ENCODE data around the gene KRTAP10-5.
A peak's percentile ranks its signal among the peaks of the same experiment; 100 is the strongest.
"Not testable (repeated sequence)": the region's sequence is repeated elsewhere in the genome, so short reads cannot be mapped to it uniquely, and the experiment has no call there.

Gene KRTAP10-5

DNA sequence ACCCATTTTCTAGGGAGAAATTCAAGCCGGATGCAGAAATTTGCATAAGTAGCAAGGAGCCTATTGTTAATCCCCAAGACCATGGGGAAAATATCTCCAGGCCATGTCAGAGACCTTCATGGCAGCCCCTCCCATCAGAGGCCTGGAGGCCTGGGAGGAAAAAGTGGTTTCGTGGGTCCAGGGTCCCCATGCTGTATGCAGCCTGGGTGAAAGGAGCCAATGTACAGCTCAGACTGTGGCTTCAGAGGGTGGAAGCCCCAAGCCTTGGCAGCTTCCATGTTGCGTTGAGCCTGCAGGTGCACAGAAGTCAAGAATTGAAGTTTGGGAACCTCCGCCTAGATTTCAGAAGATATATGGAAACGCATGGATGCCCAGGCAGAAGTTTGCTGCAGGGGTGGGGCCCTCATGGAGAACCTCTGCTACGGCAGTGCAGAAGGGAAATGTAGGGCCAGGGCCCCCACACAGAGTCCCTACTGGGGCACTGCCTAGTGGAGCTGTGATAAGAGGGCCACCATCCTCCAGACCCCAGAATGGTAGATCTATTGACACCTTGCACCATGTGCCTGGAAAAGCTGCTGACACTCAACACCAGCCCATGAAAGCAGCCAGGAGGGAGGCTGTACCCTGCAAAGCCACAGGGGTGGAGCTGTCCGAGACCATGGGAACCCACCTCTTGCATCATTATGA is 29.9 kb upstream of the KRTAP10-5 start:
- DNase-seq, result not testable (repeated sequence)

GRCh38 chr21:44609193-44609592 is 28.8 kb upstream of the KRTAP10-5 start:
- no peak for DNase-seq

DNA sequence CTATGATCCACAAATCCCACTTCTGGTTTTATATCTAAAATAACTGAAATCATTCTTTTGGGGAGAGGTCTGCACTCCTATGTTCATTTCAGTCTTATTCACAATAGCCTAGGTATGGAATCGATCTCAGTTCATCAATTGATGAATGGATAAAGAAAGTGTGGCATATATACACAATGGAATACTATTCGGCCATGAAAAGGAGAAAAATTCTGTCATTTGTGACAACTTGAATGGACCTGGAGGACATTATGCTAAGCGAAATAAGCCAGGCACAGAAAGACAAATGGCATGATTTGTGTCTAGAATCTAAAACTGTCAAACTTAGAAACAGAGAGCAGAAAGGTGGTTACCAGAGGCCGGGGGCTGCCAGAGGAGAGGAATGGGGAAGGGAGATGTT is 26.1 kb upstream of the KRTAP10-5 start:
- no peak for DNase-seq

GRCh38 chr21:44603911-44604310 is 23.5 kb upstream of the KRTAP10-5 start:
- DNase-seq, result no peak

- DNase-seq, result no peak
Observed at GRCh38 chr21:44603109-44603875, 22.9 kb upstream of the KRTAP10-5 start.

- DNase-seq, result no peak
Observed at GRCh38 chr21:44602463-44602850, 22.1 kb upstream of the KRTAP10-5 start.

DNA sequence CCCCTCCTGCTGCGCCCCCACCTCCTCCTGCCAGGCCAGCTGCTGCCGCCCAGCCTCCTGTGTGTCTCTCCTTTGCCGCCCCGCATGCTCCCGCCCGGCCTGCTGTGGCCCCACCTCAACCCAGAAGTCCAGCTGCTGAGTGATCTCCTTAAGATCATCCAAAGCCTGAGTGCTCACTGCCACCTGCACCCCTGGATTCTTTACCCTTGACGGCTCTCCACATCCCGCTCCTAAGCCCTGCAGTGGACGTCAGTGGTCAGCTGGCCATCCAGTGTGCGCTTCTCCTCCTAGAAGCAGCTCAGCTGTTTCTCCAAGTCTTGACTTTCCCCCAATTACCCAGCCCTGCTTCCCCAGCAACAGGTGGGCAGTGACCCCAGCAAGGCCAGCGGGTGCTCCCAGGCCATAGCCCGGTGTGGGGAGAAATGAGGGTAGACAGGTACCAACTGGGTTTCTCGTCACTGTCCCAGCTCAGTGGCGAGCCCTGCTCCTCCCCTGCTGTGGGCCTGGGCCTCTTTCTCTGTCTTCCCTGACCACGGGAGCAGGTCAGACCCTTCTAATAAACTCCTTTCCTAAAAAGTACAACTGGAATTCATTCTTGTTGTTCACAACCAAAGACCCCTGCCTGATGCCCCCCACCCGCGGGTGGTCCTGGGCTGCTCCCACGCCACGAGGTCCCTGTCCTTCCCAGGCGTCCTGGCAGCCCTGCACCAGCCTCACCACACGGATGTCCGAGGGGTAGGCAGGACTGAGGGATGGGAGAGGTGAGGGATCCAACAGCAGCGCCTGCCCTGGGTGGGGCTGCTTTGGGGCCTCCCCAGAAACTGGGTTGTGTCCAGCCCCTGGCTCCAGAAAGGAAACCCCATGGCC is 21.4 kb upstream of the KRTAP10-5 start:
- DNase-seq, result no peak

DNA sequence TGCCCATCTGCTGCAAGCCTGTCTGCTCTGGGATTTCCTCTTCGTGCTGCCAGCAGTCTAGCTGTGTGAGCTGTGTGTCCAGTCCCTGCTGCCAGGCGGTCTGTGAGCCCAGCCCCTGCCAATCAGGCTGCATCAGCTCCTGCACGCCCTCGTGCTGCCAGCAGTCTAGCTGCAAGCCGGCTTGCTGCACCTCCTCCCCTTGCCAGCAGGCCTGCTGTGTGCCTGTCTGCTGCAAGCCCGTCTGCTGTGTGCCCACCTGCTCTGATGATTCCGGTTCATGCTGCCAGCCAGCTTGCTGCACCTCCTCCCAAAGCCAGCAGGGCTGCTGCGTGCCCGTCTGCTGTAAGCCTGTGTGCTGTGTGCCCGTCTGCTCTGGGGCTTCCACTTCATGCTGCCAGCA is 20.7 kb upstream of the KRTAP10-5 start:
- DNase-seq, result not testable (repeated sequence)

- not testable (repeated sequence) for DNase-seq
Observed at GRCh38 chr21:44600118-44600978, 19.9 kb upstream of the KRTAP10-5 start, which contains the start of gene KRTAP10-7. Gene KRTAP10-7, plus strand, starts transcription at chr21:44600597. Its CDS starts 25 bp downstream, at chr21:44600622.

- no peak for DNase-seq
Observed at GRCh38 chr21:44599264-44600029, 19.0 kb upstream of the KRTAP10-5 start.

- no peak for DNase-seq
Observed at GRCh38 chr21:44598061-44598460, 17.7 kb upstream of the KRTAP10-5 start.

DNA sequence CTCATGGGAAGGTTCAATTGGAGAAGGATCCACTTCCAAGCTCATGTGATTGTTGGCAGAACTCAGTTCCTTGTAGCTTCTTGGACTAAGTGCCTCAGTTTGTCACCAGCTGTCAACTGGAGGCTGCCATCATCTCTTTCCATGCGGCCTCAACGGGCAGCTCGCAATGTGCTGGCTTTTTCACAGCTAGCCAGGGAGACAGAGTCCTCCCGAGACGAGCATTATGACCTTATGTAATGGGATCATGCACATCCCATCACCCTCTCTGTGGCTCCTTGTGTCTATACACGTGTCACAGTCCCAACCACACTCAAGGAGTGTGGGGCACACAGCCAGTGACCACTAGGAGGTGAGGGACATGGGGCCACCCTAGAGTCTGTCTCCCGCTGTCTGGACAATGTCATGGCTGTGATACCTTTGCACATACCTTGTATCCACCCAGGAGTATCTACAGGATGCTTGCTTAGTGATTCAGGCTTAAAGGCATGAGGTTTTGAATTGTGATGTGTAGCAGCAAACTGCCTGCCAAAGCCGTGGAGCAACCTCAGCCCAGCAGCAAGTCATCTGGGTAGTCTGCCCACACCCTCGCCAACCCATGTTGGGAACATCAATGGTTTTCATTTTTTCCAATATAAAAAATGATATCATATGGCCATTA is 15.8 kb upstream of the KRTAP10-5 start:
- DNase-seq, result peak; percentile 53

- no peak for DNase-seq
Observed at GRCh38 chr21:44595524-44595923, 15.1 kb upstream of the KRTAP10-5 start.

GRCh38 chr21:44594406-44594916 is 14.1 kb upstream of the KRTAP10-5 start:
- no peak for DNase-seq

- no peak for DNase-seq
Observed at GRCh38 chr21:44593598-44594405, 13.4 kb upstream of the KRTAP10-5 start.

DNA sequence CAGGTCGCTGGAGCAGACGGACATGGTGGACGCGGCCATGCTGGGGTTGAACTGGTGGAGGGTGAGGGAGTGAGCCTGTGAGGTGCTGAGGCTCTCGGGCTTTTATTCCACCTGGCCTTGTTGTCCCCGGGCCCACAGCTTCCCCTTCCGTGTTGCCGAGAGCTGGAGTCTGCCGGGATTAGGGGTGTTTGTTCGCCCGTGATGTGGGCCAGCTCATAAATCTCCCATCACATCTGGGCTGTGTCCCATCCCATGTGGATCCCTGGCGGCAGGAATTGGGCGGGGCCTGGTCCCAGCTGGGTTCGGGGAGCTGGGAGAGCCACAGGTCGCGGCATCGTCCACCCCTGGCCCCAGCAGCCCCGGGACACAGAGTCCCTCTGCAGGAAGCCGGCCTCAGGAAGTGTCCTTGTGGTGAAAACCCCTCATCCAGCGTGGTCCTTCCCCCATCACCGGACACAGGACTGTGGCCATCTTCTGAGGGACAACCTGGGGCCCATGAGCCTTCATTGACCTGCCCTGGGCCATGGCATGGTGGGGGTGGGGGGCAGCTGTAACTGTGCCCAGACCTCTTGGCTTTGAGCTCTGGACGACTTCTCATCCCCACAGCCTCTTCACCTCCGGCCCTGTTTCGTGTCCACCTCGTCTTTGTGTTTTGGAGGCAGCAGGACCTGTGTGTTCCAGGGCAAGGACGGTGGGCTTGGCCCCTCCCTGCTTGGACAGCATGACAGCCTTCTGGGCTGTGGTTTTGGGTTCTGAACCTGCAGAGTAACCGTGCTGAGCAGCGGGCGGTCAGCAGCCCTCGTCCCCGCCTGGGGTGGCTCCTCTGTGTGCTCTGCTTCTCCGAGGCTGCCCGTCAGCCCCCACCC is 12.3 kb upstream of the KRTAP10-5 start, which contains the start of gene KRTAP10-6:
KRTAP10-6 (minus strand) TSS at position 60 of the 866 bp plus-strand sequence; CDS start at position 39, 21 bp downstream.
- no peak for DNase-seq

DNA sequence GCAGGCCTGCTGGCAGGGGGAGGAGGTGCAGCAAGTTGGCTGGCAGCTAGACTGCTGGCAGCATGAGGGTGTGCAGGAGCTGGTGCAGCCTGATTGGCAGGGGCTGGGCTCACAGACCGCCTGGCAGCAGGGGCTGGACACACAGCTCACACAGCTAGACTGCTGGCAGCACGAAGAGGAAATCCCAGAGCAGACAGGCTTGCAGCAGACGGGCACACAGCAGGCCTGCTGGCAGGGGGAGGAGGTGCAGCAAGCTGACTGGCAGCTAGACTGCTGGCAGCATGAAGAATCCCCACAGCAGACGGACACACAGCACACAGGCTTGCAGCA is 11.4 kb upstream of the KRTAP10-5 start:
- DNase-seq, result not testable (repeated sequence)

GRCh38 chr21:44590897-44591800 is 10.7 kb upstream of the KRTAP10-5 start:
- DNase-seq, result not testable (repeated sequence)

Measured in NCI-H226 (cell line).